ENCODE measurements around the gene RPA1. TPM values are rescaled to one million over a fixed set of nuclear protein-coding genes. Genes with fewer than 3 reads are reported as not detected.
A peak's percentile ranks its signal among the peaks of the same experiment; 100 is the strongest.

RPA1 gene
- total and polyA plus RNA-seq, 12 donors, result 12.9 to 109 (median 23.3) TPM

DNA sequence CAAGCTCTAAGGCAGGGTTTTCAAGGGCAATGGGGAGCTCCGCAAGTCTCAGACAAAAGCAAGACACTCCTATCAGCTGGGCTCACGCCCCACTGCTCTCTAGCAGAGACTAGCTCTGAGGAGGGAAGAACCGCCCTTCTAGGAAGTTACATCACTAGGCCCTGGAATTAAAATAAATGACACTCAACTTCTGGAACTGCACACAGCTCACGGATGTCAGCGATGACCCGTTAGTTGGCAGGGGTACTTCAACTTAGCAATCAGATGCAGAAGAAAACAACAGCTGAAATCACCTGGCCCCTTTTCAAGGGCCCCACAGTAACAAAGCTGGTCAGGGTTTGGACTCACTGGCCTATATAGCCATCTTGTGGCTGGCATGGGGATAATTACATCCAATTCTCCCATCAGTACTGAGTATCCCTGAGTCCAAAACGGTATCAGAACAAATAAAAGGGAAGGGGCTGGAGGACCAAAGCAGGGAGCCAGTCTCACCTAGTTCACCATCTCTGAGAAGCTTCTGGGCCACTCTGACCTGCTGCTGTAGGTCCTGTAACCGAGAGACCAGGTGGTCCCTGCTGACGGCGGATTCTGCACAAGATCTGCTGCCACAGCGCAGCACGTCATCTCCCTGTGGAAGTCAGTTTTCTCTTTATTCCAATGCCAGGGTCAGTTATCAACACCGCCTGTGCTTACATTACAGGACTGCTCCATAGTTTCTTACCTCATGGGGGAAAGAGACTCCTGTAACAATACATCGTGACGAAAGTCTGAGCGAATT, 45.8 kb upstream of the RPA1 start:
- Histone ChIP-seq H3K4me3 (no peak overlapping the region), H3K9me3 (replicated peaks in 1 of 3) (no peaks in the 10 kb centered on the region), H3K27ac (peak overlapping the region; percentile 86 to 98 (median 97)), H3K36me3 (replicated peaks in 1 of 2) (peaks cover 0 to 6% of the 10 kb centered on the region in 2 donors), H3K27me3 (no peaks in the 10 kb centered on the region), H3K4me1 (replicated peaks in 1 of 2) (peaks cover 25 to 46% of the 10 kb centered on the region in 2 donors)
- 43 to 46% (median 44%) methylated on average over 13 to 16 of the region's 16 CpGs for WGBS, 4 donors
- DNase-seq, result peak; percentile 81 to 96 (median 94)
- intact Hi-C loops (cut with DNase I), result loop anchor here (5.0 kb wide), 1 partner anchor 57 kb away; no protein-coding TSS in a partner anchor
- TF ChIP-seq, protein P1, sequence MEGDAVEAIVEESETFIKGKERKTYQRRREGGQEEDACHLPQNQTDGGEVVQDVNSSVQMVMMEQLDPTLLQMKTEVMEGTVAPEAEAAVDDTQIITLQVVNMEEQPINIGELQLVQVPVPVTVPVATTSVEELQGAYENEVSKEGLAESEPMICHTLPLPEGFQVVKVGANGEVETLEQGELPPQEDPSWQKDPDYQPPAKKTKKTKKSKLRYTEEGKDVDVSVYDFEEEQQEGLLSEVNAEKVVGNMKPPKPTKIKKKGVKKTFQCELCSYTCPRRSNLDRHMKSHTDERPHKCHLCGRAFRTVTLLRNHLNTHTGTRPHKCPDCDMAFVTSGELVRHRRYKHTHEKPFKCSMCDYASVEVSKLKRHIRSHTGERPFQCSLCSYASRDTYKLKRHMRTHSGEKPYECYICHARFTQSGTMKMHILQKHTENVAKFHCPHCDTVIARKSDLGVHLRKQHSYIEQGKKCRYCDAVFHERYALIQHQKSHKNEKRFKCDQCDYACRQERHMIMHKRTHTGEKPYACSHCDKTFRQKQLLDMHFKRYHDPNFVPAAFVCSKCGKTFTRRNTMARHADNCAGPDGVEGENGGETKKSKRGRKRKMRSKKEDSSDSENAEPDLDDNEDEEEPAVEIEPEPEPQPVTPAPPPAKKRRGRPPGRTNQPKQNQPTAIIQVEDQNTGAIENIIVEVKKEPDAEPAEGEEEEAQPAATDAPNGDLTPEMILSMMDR (IDR thresholded peaks at IDR 0.05), result peak; percentile 56 to 93 (median 87)
- peak; percentile 19 to 74 for TF ChIP-seq POLR2A (IDR thresholded peaks at IDR 0.05)

DNA sequence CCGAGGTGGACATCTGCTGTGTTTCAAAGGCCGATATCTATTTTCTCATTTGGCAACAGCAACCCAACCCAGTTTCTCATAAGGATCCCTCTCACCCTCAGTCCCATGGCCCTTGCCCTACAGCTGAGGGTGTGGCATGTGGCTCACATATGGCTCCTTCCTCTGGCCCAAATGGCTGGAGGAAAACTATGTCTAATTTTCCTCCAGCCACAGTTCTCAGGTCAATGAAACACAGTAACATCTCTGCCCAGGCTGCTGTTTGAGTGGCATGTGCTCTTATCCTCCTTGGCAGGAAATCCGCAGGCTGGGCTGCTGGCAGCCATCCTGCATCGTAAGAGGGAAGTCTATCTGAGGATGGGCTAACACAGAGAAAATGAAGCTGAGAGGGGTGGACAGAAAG, 43.9 kb upstream of the RPA1 start:
- H3K4me1 ChIP-seq (replicated peaks in 1 of 2), result peaks cover 25 to 55% of the 10 kb centered on the region in 2 donors
- H3K27ac ChIP-seq, result peak overlapping the region in 4 of 5 donors; percentile 60 to 92 (median 88)
- H3K36me3 ChIP-seq (replicated peaks in 1 of 2), result peaks cover 0 to 3% of the 10 kb centered on the region in 2 donors
- TF ChIP-seq, protein P1 (IDR thresholded peaks at IDR 0.05), result no peak
- no peak for TF ChIP-seq POLR2A (IDR thresholded peaks at IDR 0.05)
- intact Hi-C loops (cut with DNase I), result no loop called here
- 68 to 79% (median 73%) methylated on average over 4 of the region's 4 CpGs for WGBS, 4 donors
- DNase-seq, result peak in 2 of 7 donors; percentile 41 to 53
- no peaks in the 10 kb centered on the region for H3K27me3 ChIP-seq
- H3K9me3 ChIP-seq (replicated peaks in 1 of 3), result no peaks in the 10 kb centered on the region
- no peak overlapping the region for H3K4me3 ChIP-seq

DNA sequence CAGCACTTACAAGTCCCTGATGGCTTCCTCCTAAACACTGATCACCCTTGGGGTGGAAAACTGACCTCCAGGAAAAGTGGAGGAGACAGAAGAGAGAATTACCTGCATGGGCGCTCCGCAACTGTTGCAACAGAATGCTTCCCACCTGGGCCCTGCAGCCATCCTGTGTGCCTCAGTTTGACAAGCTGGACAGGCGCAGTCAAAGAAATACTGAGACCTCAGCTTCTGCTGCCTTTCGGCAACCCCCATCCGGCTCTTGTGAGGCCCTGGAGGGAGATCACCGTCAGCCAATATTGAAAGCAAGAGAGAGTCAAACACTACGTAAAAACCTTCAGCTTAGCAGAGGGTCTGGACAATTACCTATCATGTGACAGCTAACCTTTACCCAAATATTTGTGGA, 43.1 kb upstream of the RPA1 start:
- H3K36me3 ChIP-seq (replicated peaks in 1 of 2), result no peaks in the 10 kb centered on the region
- no peaks in the 10 kb centered on the region for H3K9me3 ChIP-seq (replicated peaks in 1 of 3)
- intact Hi-C loops (cut with DNase I), result no loop called here
- peak overlapping the region in 4 of 5 donors; percentile 60 to 92 (median 88) for H3K27ac ChIP-seq
- H3K27me3 ChIP-seq, result no peaks in the 10 kb centered on the region
- H3K4me1 ChIP-seq (replicated peaks in 1 of 2), result peaks cover 25 to 55% of the 10 kb centered on the region in 2 donors
- TF ChIP-seq POLR2A (IDR thresholded peaks at IDR 0.05), result no peak
- TF ChIP-seq, protein P1 (IDR thresholded peaks at IDR 0.05), result no peak
- WGBS, 4 donors, result 69 to 87% (median 78%) methylated on average over 6 to 7 of the region's 7 CpGs
- no peak overlapping the region for H3K4me3 ChIP-seq
- peak in 1 of 7 donors; percentile 20 for DNase-seq

DNA sequence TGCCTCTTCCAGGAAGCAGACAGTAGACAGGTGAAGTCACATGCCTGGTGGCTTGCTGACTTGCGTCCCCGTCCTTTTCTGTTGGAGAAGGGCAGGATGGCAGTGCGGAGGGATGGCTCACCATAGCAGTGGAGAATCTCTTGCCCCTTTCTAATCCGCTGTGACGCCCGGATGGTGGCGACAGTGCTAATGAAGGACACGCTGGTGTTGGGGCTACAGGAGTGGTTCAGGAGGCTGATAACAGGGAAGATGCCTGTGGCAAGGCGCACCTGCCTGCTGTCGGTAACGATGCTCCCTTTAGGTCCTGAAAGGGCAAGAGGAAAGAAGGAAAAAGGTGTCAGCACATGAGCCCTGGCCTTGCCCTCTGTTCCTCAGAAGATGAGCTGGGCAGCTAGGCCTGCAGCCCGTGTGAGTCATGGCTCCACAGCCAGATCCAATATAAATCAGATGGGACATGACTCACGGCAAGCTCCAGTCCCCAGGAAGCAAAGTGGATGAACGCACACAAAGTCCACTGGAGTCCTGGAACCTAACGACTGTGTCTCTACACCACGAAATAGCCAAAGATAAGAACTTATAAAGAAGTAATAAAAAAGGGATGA, 42.4 kb upstream of the RPA1 start:
- WGBS, 4 donors, result 38 to 52% (median 46%) methylated on average over 14 to 16 of the region's 16 CpGs
- Histone ChIP-seq H3K9me3 (replicated peaks in 1 of 3) (no peaks in the 10 kb centered on the region), H3K4me3 (no peak overlapping the region), H3K27me3 (no peaks in the 10 kb centered on the region), H3K36me3 (replicated peaks in 1 of 2) (no peaks in the 10 kb centered on the region), H3K4me1 (replicated peaks in 1 of 2) (peaks cover 25 to 55% of the 10 kb centered on the region in 2 donors), H3K27ac (peak overlapping the region; percentile 60 to 92 (median 86))
- intact Hi-C loops (cut with DNase I), result no loop called here
- TF ChIP-seq, protein P1 (IDR thresholded peaks at IDR 0.05), result no peak
- TF ChIP-seq POLR2A (IDR thresholded peaks at IDR 0.05), result peak; percentile 22 to 92
- DNase-seq, result peak; percentile 85 to 97 (median 94)
